Uterus (tissue), 4 donors: ENCODE results near the gene ABHD15. TPM values are rescaled to one million over a fixed set of nuclear protein-coding genes. Genes with fewer than 3 reads are reported as not detected.

Experiments used
- DNase-seq, 2 donors: peaks; one replicate each; pipeline ENCODE4 v3.0.0-alpha.2; 2019 to 2020
- H3K27ac ChIP-seq, 2 donors: fragments of 200-600 bp; sonication (generic); 1 replicate in 1 of 2; 2 replicates in 1 of 2; pipeline ENCODE4 v1.5.1; 2016 to 2018
- H3K27me3 ChIP-seq, 2 donors: fragments of 200-600 bp; sonication (generic); one replicate each; pipeline ENCODE4 v1.5.1; 2018 to 2019; ENCODE audit warnings: control low read depth in 1 of 2
- H3K36me3 ChIP-seq, 2 donors: fragments of 200-600 bp; sonication (generic); one replicate each; pipeline ENCODE4 v1.5.1; 2019; ENCODE audit warnings: control low read depth in 1 of 2
- H3K4me1 ChIP-seq, 2 donors: fragments of 200-600 bp; sonication (generic); one replicate each; pipeline ENCODE4 v1.5.1; 2018 to 2019; ENCODE audit warnings: control low read depth in 1 of 2
- H3K4me3 ChIP-seq, 2 donors: fragments of 200-600 bp; sonication (generic); 1 replicate in 1 of 2; 2 replicates in 1 of 2; pipeline ENCODE4 v1.5.1; 2018 to 2019; ENCODE audit warnings: mild to moderate bottlenecking in 1 of 2
- H3K9me3 ChIP-seq, 2 donors: fragments of 200-600 bp; sonication (generic); one replicate each; pipeline ENCODE4 v1.5.1; 2019; ENCODE audit warnings: control low read depth in 1 of 2
- CTCF ChIP-seq, 4 experiments: fragments of 200-600 bp in 2 of 4; fragments of 450-650 bp in 2 of 4; sonication (generic) in 2 of 4; IDR thresholded peaks; one replicate each; pipeline ENCODE4 v1.5.1; 2016 to 2019; ENCODE audit warnings: antibody characterized with exemption in 4 of 4, mild to moderate bottlenecking in 2 of 4, moderate library complexity in 1 of 4
- POLR2A ChIP-seq, 2 donors: fragments of 450-650 bp; IDR thresholded peaks; one replicate each; pipeline ENCODE4 v1.6.1; 2016; ENCODE audit warnings: antibody characterized with exemption in 2 of 2, mild to moderate bottlenecking in 1 of 2, moderate library complexity in 1 of 2
- intact Hi-C: fragments of 100-400 bp; cut with DNase I; formaldehyde crosslinking; loops from one replicate; pipeline ENCODE4 v1.15.1; 2023; ENCODE audit warnings: low total_unique reads
- total RNA-seq, 4 donors: library from RNA; depleted of rRNA in 3 of 4; stranded (reverse); fragments of >200 nt in 3 of 4; gene quantifications; one replicate each; pipeline versions ENCODE4 v1.1.0 to v1.2.4, GENCODE V29; 2014 to 2023
- donor health status: DM: yes; HTN: yes; CAD: no.

Gene ABHD15
- total RNA-seq, 4 donors from 2014 or later, result 0.26 to 11.4 (median 4.4) TPM

GRCh38 chr17:29569245-29569950 is 2.6 kb upstream of the ABHD15 start:
- no peaks in the 10 kb centered on the region for H3K36me3 ChIP-seq
- intact Hi-C loops, result no loop called here
- no peak for TF ChIP-seq POLR2A (IDR thresholded peaks at IDR 0.05)
- TF ChIP-seq CTCF (IDR thresholded peaks at IDR 0.05), result no peak
- no peaks in the 10 kb centered on the region for H3K9me3 ChIP-seq
- peak overlapping the region; percentile 88 to 91 for H3K27ac ChIP-seq
- no peaks in the 10 kb centered on the region for H3K27me3 ChIP-seq
- no peak for DNase-seq
- peaks cover 4 to 18% of the 10 kb centered on the region in 2 donors for H3K4me1 ChIP-seq
- H3K4me3 ChIP-seq, result peak overlapping the region; percentile 71 to 85

- peak; percentile 87 to 90 for DNase-seq
- peaks cover 4 to 18% of the 10 kb centered on the region in 2 donors for H3K4me1 ChIP-seq
- H3K36me3 ChIP-seq, result no peaks in the 10 kb centered on the region
- H3K4me3 ChIP-seq, result peak within 1 kb of the TSS; percentile 71 to 85
- no peaks in the 10 kb centered on the region for H3K9me3 ChIP-seq
- no peaks in the 10 kb centered on the region for H3K27me3 ChIP-seq
- H3K27ac ChIP-seq, result peak within 1 kb of the TSS; percentile 88 to 91
- intact Hi-C loops, result no loop called here
- TF ChIP-seq CTCF (IDR thresholded peaks at IDR 0.05) (no peak), POLR2A (IDR thresholded peaks at IDR 0.05) (peak; percentile 63 to 78)
Observed at GRCh38 chr17:29568331-29569244, 1.8 kb upstream of the ABHD15 start, which contains the start of gene TP53I13. TSS of gene TP53I13 (plus strand) at chr17:29568701. CDS start at chr17:29568759, 58 bp downstream.

GRCh38 chr17:29567554-29568330 is 905 bp upstream of the ABHD15 start:
- H3K36me3 ChIP-seq, result no peaks in the 10 kb centered on the region
- peaks cover 4 to 13% of the 10 kb centered on the region in 2 donors for H3K4me1 ChIP-seq
- H3K4me3 ChIP-seq, result peak overlapping the region; percentile 71 to 85
- intact Hi-C loops, result no loop called here
- peak; percentile 51 to 61 for DNase-seq
- H3K27ac ChIP-seq, result peak overlapping the region; percentile 88 to 91
- H3K27me3 ChIP-seq, result no peaks in the 10 kb centered on the region
- TF ChIP-seq POLR2A (IDR thresholded peaks at IDR 0.05), result no peak
- TF ChIP-seq CTCF (IDR thresholded peaks at IDR 0.05), result peak in 2 of 4 experiments; percentile 33 to 57
- no peaks in the 10 kb centered on the region for H3K9me3 ChIP-seq

- TF ChIP-seq CTCF (IDR thresholded peaks at IDR 0.05) (no peak), POLR2A (IDR thresholded peaks at IDR 0.05) (no peak)
- no peak for DNase-seq
- peaks cover 4 to 8% of the 10 kb centered on the region in 2 donors for H3K4me1 ChIP-seq
- H3K9me3 ChIP-seq, result no peaks in the 10 kb centered on the region
- H3K27ac ChIP-seq, result peak overlapping the region; percentile 88 to 91
- H3K27me3 ChIP-seq, result no peaks in the 10 kb centered on the region
- intact Hi-C loops, result no loop called here
- H3K4me3 ChIP-seq, result peak overlapping the region; percentile 71 to 85
- H3K36me3 ChIP-seq, result no peaks in the 10 kb centered on the region
Observed at GRCh38 chr17:29567304-29567553, 392 bp upstream of the ABHD15 start.
